SK-N-MC (cell line): ENCODE results near the gene IPO5.

Source experiments
- EZH2 ChIP-seq: fragments of 200-600 bp; sonication (generic); IDR thresholded peaks from one replicate; pipeline ENCODE4 v1.6.1; 2017; ENCODE audit warnings: antibody characterized with exemption
- FOXP2 ChIP-seq: optimal IDR thresholded peaks from 2 replicates; pipeline ENCODE3; 2011; ENCODE audit warnings: mild to moderate bottlenecking, moderate library complexity; ENCODE audit not compliant: insufficient read depth; ENCODE audit errors: extremely low read length, control extremely low read depth
- POLR2AphosphoS5 ChIP-seq: IDR thresholded peaks from 2 replicates; pipeline ENCODE4 v1.6.1; 2012; ENCODE audit warnings: mild to moderate bottlenecking, low read depth, low read length, borderline replicate concordance

GRCh38 chr13:98055623-98056022 lies 102.1 kb downstream of the IPO5 start:
- no peak for TF ChIP-seq FOXP2
- TF ChIP-seq POLR2AphosphoS5, result no peak
- TF ChIP-seq EZH2, result no peak
